HCT116 (cell line): ENCODE results near the gene NUP188. TPM values are rescaled to one million over a fixed set of nuclear protein-coding genes. Genes with fewer than 3 reads are reported as not detected.

Experiments used
- ATAC-seq: fragments of 200-7000 bp; cut with Tn5 transposase; 2 replicates; pipeline ENCODE4 v1.9.1; 2020; ENCODE audit warnings: mild to moderate bottlenecking, moderate library complexity
- BruUV-seq: library from RNA; stranded (reverse); fragments of 400-500 nt; replicated peaks from 2 replicates; lab custom pipeline; 2021; lab: Mats Ljungman, UMichigan
- CTCF ChIA-PET: fragments of 300-600 bp; sonication (Branson Sonifier 250); formaldehyde crosslinking; loops from one replicate; lab custom pipeline; 2021; ENCODE audit warnings: antibody characterized with exemption; lab: Charles Lee
- POLR2A ChIA-PET: fragments of 300-600, 350-600 bp; sonication (Branson Sonifier 250); formaldehyde crosslinking; loops from one replicate; lab custom pipeline; 2021; ENCODE audit warnings: antibody characterized with exemption; lab: Charles Lee
- RAD21 ChIA-PET, 2 experiments: fragments of 300-600 bp; sonication (Branson Sonifier 250); formaldehyde crosslinking; loops; one replicate each; lab custom pipeline; 2023; ENCODE audit warnings: low total read pairs in 2 of 2; ENCODE audit not compliant: uncharacterized antibody in 2 of 2, unreplicated experiment in 2 of 2, low non-redundant PET in 1 of 2; lab: Charles Lee
- DNase-seq: peaks from one replicate; pipeline ENCODE4 v3.0.0-alpha.2; 2010; ENCODE audit warnings: low read depth, low spot score
- H2AFZ ChIP-seq: fragments of 200-600 bp; shearing (Covaris generic), sonication (generic); 2 replicates; pipeline ENCODE4 v1.6.1; 2017; ENCODE audit warnings: low read depth, mixed run types, mixed read lengths, antibody characterized with exemption, low read length; ENCODE audit not compliant: poor library complexity, severe bottlenecking
- H3K27ac ChIP-seq: 2 replicates; pipeline ENCODE4 v1.5.1; 2012; ENCODE audit warnings: low read depth, low read length
- H3K27me3 ChIP-seq: fragments of 200-600 bp; sonication (generic); 2 replicates; pipeline ENCODE4 v1.6.1; 2016; ENCODE audit warnings: mixed run types, low read length, mixed read lengths; ENCODE audit not compliant: insufficient read depth
- H3K36me3 ChIP-seq, 2 experiments: fragments of 200-500 bp in 1 of 2; fragments of 200-600 bp in 1 of 2; sonication (Bioruptor generic) in 1 of 2; sonication (generic) in 1 of 2; 2 replicates each; pipeline versions ENCODE4 v1.5.1 to v1.6.1; 2014 to 2016; ENCODE audit warnings: low read length in 2 of 2, inconsistent platforms in 1 of 2, mixed read lengths in 1 of 2, mixed run types in 1 of 2; ENCODE audit not compliant: insufficient read depth in 2 of 2, control insufficient read depth in 1 of 2
- H3K4me1 ChIP-seq, 2 experiments: fragments of 200-600 bp in 1 of 2; sonication (generic) in 1 of 2; 2 replicates each; pipeline versions ENCODE4 v1.5.1 to v1.6.1; 2012 to 2017; ENCODE audit warnings: low read length in 2 of 2, inconsistent platforms in 1 of 2, mild to moderate bottlenecking in 1 of 2, mixed read lengths in 1 of 2, mixed run types in 1 of 2, moderate library complexity in 1 of 2; ENCODE audit not compliant: insufficient read depth in 2 of 2, control insufficient read depth in 1 of 2
- H3K4me2 ChIP-seq: fragments of 200-600 bp; sonication (generic); 2 replicates; pipeline ENCODE4 v1.6.1; 2017; ENCODE audit warnings: mixed run types, low read length, mixed read lengths
- H3K4me3 ChIP-seq, 2 experiments: fragments of 200-600 bp in 1 of 2; sonication (generic) in 1 of 2; replicated peaks in 1 of 2; 2 replicates each; pipeline ENCODE4 v1.5.1; 2011 to 2016; ENCODE audit warnings: low read length in 2 of 2, control low read depth in 1 of 2, low read depth in 1 of 2, mild to moderate bottlenecking in 1 of 2, mixed read lengths in 1 of 2, mixed run types in 1 of 2
- H3K79me2 ChIP-seq: fragments of 200-600 bp; sonication (generic); 2 replicates; pipeline ENCODE4 v1.6.1; 2017; ENCODE audit warnings: mild to moderate bottlenecking, mixed run types, low read length, moderate library complexity, mixed read lengths; ENCODE audit not compliant: insufficient read depth
- H3K9ac ChIP-seq: fragments of 200-600 bp; sonication (generic); 2 replicates; pipeline ENCODE4 v1.6.1; 2016; ENCODE audit warnings: low read length, mixed read lengths
- H3K9me2 ChIP-seq: fragments of 200-600 bp; sonication (generic), shearing (Covaris generic); 2 replicates; pipeline ENCODE4 v1.6.1; 2017; ENCODE audit warnings: mixed run types, mild to moderate bottlenecking, moderate library complexity; ENCODE audit not compliant: insufficient read depth
- H3K9me3 ChIP-seq, 2 experiments: fragments of 200-500 bp in 1 of 2; fragments of 200-600 bp in 1 of 2; sonication (Bioruptor generic) in 1 of 2; sonication (generic) in 1 of 2; 2 replicates each; pipeline ENCODE4 v1.6.1; 2014 to 2017; ENCODE audit warnings: low read length in 2 of 2, mixed read lengths in 2 of 2, inconsistent platforms in 1 of 2, low read depth in 1 of 2, mild to moderate bottlenecking in 1 of 2, mixed run types in 1 of 2, moderate library complexity in 1 of 2; ENCODE audit not compliant: control insufficient read depth in 1 of 2, insufficient read depth in 1 of 2
- H4K20me1 ChIP-seq: fragments of 200-600 bp; sonication (generic), shearing (Covaris generic); 2 replicates; pipeline ENCODE4 v1.6.1; 2017; ENCODE audit warnings: mixed run types, mild to moderate bottlenecking, moderate library complexity; ENCODE audit not compliant: insufficient read depth
- CBX3 ChIP-seq: IDR thresholded peaks from 2 replicates; pipeline ENCODE4 v1.6.1; 2012; ENCODE audit warnings: low read depth
- CEBPB ChIP-seq: IDR thresholded peaks from 2 replicates; pipeline ENCODE4 v1.6.1; 2012; ENCODE audit warnings: low read depth
- CTCF ChIP-seq, 3 experiments: fragments of 200-600 bp in 1 of 3; sonication (generic) in 1 of 3; IDR thresholded peaks in 2 of 3; conservative IDR thresholded peaks in 1 of 3; 2 replicates each; pipeline ENCODE4 v1.5.1; 2012 to 2017; ENCODE audit warnings: low read depth in 2 of 3, low read length in 2 of 3, antibody characterized with exemption in 1 of 3, borderline replicate concordance in 1 of 3, control low read depth in 1 of 3, mild to moderate bottlenecking in 1 of 3, mixed read lengths in 1 of 3, mixed run types in 1 of 3, moderate library complexity in 1 of 3; ENCODE audit not compliant: insufficient read depth in 1 of 3
- EZH2phosphoT487 ChIP-seq: fragments of 200-600 bp; IDR thresholded peaks from 2 replicates; pipeline ENCODE4 v1.6.1; 2018; ENCODE audit warnings: antibody characterized with exemption, borderline replicate concordance
- FOSL1 ChIP-seq: IDR thresholded peaks from 2 replicates; pipeline ENCODE4 v1.6.1; 2012; ENCODE audit warnings: low read depth
- JUND ChIP-seq: IDR thresholded peaks from 2 replicates; pipeline ENCODE4 v1.6.1; 2012
- MAX ChIP-seq: IDR thresholded peaks from 2 replicates; pipeline ENCODE4 v1.6.1; 2012
- POLR2A ChIP-seq: IDR thresholded peaks from 2 replicates; pipeline ENCODE4 v1.7.0; 2011; ENCODE audit warnings: borderline replicate concordance; ENCODE audit not compliant: insufficient read depth, insufficient read length; ENCODE audit errors: extremely low read depth
- SRF ChIP-seq: IDR thresholded peaks from 2 replicates; pipeline ENCODE4 v1.6.1; 2012; ENCODE audit warnings: low read depth
- TCF7L2 ChIP-seq: IDR thresholded peaks from 2 replicates; pipeline ENCODE4 v1.7.0; 2011; ENCODE audit warnings: borderline replicate concordance, inconsistent platforms; ENCODE audit not compliant: insufficient read depth, insufficient read length; ENCODE audit errors: extremely low read depth
- YY1 ChIP-seq: IDR thresholded peaks from 2 replicates; pipeline ENCODE4 v1.6.1; 2011; ENCODE audit warnings: low read length, low read depth, moderate library complexity, mild to moderate bottlenecking; ENCODE audit not compliant: insufficient replicate concordance; ENCODE audit errors: extremely low read depth
- ZFX ChIP-seq: fragments of 450-650 bp; IDR thresholded peaks from 2 replicates; pipeline ENCODE4 v1.6.1; 2017
- ZNF274 ChIP-seq: fragments of 200-500 bp; sonication (Bioruptor generic); IDR thresholded peaks from 2 replicates; pipeline ENCODE4 v1.6.1; 2014; ENCODE audit warnings: mild to moderate bottlenecking, low read depth, low read length, inconsistent platforms
- intact Hi-C: fragments of 100-400 bp; cut with micrococcal nuclease; formaldehyde crosslinking; loops from 2 replicates; pipeline ENCODE4 v1.10.0; 2022
- total RNA-seq: library from RNA; stranded (reverse); gene quantifications from one replicate; pipeline ENCODE4 v1.2.1, GENCODE V29; 2021; ENCODE audit not compliant: unreplicated experiment
- TF ChIP-seq, protein P1 (sequence below): IDR thresholded peaks from 2 replicates; pipeline ENCODE4 v1.6.1; 2012; ENCODE audit warnings: low read depth
- TF ChIP-seq, protein P2 (sequence below): IDR thresholded peaks from 2 replicates; pipeline ENCODE4 v1.6.1; 2011; ENCODE audit warnings: mild to moderate bottlenecking, low read length, moderate library complexity; ENCODE audit not compliant: insufficient replicate concordance; ENCODE audit errors: extremely low read depth

The NUP188 gene
- total RNA-seq, 1 experiment from 2014 or later: 115 TPM

- Histone ChIP-seq H3K9me3 (no peaks in the 10 kb centered on the region), H3K4me3 (no peak overlapping the region), H3K9me2 (no peaks in the 10 kb centered on the region), H3K4me1 (no peaks in the 10 kb centered on the region), H3K27me3 (no peaks in the 10 kb centered on the region), H3K79me2 (peaks cover 4% of the 10 kb centered on the region; the same call in 1 of the 2 replicates), H4K20me1 (no peaks in the 10 kb centered on the region), H3K9ac (no peak overlapping the region), H3K4me2 (no peak overlapping the region), H3K27ac (no peak overlapping the region), H3K36me3 (peaks cover 62 to 67% of the 10 kb centered on the region in 2 experiments), H2AFZ (no peak overlapping the region)
- no peak for ATAC-seq
- ChIA-PET RAD21 (no interaction called here), POLR2A (no interaction called here), CTCF (no interaction called here)
- DNase-seq: no peak
- intact Hi-C loops: no loop called here
- BruUV-seq: no TSS peak
- TF ChIP-seq JUND (no peak), SRF (no peak), CTCF (IDR thresholded peaks at IDR 0.05 in 2 of 3, conservative IDR thresholded peaks at IDR 0.05 in 1 of 3; ENCODE audit: borderline replicate concordance in 1 of 3, insufficient read depth in 1 of 3, low read depth in 2 of 3, low read length in 2 of 3) (no peak), CBX3 (no peak), EZH2phosphoT487 (no peak), FOSL1 (no peak), TCF7L2 (no peak), MAX (no peak), ZNF274 (no peak), YY1 (no peak), CEBPB (no peak), ZFX (no peak), POLR2A (no peak)
- TF ChIP-seq, protein P1, sequence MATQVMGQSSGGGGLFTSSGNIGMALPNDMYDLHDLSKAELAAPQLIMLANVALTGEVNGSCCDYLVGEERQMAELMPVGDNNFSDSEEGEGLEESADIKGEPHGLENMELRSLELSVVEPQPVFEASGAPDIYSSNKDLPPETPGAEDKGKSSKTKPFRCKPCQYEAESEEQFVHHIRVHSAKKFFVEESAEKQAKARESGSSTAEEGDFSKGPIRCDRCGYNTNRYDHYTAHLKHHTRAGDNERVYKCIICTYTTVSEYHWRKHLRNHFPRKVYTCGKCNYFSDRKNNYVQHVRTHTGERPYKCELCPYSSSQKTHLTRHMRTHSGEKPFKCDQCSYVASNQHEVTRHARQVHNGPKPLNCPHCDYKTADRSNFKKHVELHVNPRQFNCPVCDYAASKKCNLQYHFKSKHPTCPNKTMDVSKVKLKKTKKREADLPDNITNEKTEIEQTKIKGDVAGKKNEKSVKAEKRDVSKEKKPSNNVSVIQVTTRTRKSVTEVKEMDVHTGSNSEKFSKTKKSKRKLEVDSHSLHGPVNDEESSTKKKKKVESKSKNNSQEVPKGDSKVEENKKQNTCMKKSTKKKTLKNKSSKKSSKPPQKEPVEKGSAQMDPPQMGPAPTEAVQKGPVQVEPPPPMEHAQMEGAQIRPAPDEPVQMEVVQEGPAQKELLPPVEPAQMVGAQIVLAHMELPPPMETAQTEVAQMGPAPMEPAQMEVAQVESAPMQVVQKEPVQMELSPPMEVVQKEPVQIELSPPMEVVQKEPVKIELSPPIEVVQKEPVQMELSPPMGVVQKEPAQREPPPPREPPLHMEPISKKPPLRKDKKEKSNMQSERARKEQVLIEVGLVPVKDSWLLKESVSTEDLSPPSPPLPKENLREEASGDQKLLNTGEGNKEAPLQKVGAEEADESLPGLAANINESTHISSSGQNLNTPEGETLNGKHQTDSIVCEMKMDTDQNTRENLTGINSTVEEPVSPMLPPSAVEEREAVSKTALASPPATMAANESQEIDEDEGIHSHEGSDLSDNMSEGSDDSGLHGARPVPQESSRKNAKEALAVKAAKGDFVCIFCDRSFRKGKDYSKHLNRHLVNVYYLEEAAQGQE: no peak
- TF ChIP-seq, protein P2, sequence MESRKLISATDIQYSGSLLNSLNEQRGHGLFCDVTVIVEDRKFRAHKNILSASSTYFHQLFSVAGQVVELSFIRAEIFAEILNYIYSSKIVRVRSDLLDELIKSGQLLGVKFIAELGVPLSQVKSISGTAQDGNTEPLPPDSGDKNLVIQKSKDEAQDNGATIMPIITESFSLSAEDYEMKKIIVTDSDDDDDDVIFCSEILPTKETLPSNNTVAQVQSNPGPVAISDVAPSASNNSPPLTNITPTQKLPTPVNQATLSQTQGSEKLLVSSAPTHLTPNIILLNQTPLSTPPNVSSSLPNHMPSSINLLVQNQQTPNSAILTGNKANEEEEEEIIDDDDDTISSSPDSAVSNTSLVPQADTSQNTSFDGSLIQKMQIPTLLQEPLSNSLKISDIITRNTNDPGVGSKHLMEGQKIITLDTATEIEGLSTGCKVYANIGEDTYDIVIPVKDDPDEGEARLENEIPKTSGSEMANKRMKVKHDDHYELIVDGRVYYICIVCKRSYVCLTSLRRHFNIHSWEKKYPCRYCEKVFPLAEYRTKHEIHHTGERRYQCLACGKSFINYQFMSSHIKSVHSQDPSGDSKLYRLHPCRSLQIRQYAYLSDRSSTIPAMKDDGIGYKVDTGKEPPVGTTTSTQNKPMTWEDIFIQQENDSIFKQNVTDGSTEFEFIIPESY: no peak
Measured at GRCh38 chr9:128983536-128983935, 36.0 kb downstream of the NUP188 start.
